ENCODE measurements around the gene KCNJ6.

DNA sequence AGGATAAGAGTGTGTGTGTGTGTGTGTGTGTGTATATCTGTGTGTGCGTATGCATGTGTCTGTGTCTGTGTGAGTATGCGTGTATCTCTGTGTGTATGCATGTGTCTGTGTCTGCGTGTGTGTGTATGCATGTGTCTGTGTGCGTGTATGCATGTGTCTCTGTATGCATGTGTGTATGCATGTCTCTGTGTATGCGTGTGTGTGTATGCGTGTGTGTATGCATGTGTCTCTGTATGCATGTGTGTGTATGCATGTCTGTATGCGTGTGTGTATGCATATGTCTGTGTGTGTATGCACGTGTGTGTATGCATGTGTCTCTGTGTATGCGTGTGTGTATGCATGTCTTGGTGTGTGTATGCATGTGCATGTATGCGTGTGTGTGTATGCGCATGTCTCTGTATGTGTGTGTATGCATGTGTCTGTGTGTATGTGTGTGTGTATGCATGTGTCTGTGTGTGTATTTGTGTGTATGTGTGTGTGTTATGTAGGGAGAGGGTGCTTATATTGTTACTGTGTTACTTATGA lies 301.8 kb downstream of the KCNJ6 start:
- TF ChIP-seq, protein P1, sequence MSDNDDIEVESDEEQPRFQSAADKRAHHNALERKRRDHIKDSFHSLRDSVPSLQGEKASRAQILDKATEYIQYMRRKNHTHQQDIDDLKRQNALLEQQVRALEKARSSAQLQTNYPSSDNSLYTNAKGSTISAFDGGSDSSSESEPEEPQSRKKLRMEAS (IDR thresholded peaks at IDR 0.05; ENCODE audit: low read depth): no peak
- TF ChIP-seq RAD21 (IDR thresholded peaks at IDR 0.05; ENCODE audit: low read length) (no peak), POLR2AphosphoS5 (IDR thresholded peaks at IDR 0.05; ENCODE audit: low read depth, low read length) (no peak)
- TF ChIP-seq, protein P2, sequence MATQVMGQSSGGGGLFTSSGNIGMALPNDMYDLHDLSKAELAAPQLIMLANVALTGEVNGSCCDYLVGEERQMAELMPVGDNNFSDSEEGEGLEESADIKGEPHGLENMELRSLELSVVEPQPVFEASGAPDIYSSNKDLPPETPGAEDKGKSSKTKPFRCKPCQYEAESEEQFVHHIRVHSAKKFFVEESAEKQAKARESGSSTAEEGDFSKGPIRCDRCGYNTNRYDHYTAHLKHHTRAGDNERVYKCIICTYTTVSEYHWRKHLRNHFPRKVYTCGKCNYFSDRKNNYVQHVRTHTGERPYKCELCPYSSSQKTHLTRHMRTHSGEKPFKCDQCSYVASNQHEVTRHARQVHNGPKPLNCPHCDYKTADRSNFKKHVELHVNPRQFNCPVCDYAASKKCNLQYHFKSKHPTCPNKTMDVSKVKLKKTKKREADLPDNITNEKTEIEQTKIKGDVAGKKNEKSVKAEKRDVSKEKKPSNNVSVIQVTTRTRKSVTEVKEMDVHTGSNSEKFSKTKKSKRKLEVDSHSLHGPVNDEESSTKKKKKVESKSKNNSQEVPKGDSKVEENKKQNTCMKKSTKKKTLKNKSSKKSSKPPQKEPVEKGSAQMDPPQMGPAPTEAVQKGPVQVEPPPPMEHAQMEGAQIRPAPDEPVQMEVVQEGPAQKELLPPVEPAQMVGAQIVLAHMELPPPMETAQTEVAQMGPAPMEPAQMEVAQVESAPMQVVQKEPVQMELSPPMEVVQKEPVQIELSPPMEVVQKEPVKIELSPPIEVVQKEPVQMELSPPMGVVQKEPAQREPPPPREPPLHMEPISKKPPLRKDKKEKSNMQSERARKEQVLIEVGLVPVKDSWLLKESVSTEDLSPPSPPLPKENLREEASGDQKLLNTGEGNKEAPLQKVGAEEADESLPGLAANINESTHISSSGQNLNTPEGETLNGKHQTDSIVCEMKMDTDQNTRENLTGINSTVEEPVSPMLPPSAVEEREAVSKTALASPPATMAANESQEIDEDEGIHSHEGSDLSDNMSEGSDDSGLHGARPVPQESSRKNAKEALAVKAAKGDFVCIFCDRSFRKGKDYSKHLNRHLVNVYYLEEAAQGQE (IDR thresholded peaks at IDR 0.05; ENCODE audit: low read depth, low read length): no peak
- TF ChIP-seq, protein P3, sequence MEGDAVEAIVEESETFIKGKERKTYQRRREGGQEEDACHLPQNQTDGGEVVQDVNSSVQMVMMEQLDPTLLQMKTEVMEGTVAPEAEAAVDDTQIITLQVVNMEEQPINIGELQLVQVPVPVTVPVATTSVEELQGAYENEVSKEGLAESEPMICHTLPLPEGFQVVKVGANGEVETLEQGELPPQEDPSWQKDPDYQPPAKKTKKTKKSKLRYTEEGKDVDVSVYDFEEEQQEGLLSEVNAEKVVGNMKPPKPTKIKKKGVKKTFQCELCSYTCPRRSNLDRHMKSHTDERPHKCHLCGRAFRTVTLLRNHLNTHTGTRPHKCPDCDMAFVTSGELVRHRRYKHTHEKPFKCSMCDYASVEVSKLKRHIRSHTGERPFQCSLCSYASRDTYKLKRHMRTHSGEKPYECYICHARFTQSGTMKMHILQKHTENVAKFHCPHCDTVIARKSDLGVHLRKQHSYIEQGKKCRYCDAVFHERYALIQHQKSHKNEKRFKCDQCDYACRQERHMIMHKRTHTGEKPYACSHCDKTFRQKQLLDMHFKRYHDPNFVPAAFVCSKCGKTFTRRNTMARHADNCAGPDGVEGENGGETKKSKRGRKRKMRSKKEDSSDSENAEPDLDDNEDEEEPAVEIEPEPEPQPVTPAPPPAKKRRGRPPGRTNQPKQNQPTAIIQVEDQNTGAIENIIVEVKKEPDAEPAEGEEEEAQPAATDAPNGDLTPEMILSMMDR (IDR thresholded peaks at IDR 0.05): no peak
